HepG2 (cell line): ENCODE results near the gene ANTKMT. TPM values are rescaled to one million over a fixed set of nuclear protein-coding genes. Genes with fewer than 3 reads are reported as not detected.
A peak's percentile ranks its signal among the peaks of the same experiment; 100 is the strongest.

Experiments
- ATAC-seq: fragments of 200-7000 bp; cut with Tn5 transposase; 3 replicates; pipeline ENCODE4 v1.9.1; 2020; ENCODE audit warnings: mild to moderate bottlenecking, moderate library complexity
- BruUV-seq: library from RNA; stranded (reverse); fragments of 400-500 nt; replicated peaks from 2 replicates; lab custom pipeline; 2021; lab: Mats Ljungman, UMichigan
- CTCF ChIA-PET: fragments of 300-600 bp; formaldehyde crosslinking; extraction: SDS; loops from one replicate; lab custom pipeline; 2021; ENCODE audit warnings: low total read pairs, inconsistent platforms, low intra/inter-chr PET ratio; lab: Yijun Ruan, JAX
- POLR2A ChIA-PET: fragments of 350-600 bp; sonication (Branson Sonifier 250); formaldehyde crosslinking; loops from one replicate; lab custom pipeline; 2020; ENCODE audit warnings: antibody characterized with exemption, inconsistent platforms; lab: Yijun Ruan, JAX
- DNase-seq: peaks from one replicate; pipeline ENCODE4 v3.0.0-alpha.2; 2015; ENCODE audit warnings: low spot score
- FAIRE-seq: peaks from 3 replicates; lab custom pipeline; 2011; peaks lifted over from hg19 to GRCh38; lab: Jason Lieb, UNC
- H2AFZ ChIP-seq: one replicate; pipeline ENCODE4 v1.6.1; 2011; ENCODE audit warnings: low read length, inconsistent platforms
- H3K27ac ChIP-seq: fragments of 300-600 bp; 3 replicates; pipeline ENCODE4 v1.8.0; 2011; ENCODE audit warnings: mixed run types, mild to moderate bottlenecking, mixed read lengths, low read length, inconsistent platforms; ENCODE audit not compliant: insufficient read depth; ENCODE audit errors: extremely low read length
- H3K27me3 ChIP-seq, 2 experiments: fragments of 200-600 bp in 1 of 2; 2 replicates in 1 of 2; 3 replicates in 1 of 2; pipeline versions ENCODE4 v1.6.0 to v1.8.0; 2011; ENCODE audit warnings: low read length in 2 of 2, mild to moderate bottlenecking in 2 of 2, moderate library complexity in 2 of 2, inconsistent platforms in 1 of 2; ENCODE audit not compliant: insufficient read depth in 2 of 2, control insufficient read depth in 1 of 2
- H3K36me3 ChIP-seq, 2 experiments: fragments of 200-600 bp in 1 of 2; replicated peaks in 1 of 2; 2 replicates in 1 of 2; 3 replicates in 1 of 2; pipeline versions ENCODE4 v1.5.1 to v1.8.0; 2011; ENCODE audit warnings: low read length in 2 of 2, inconsistent platforms in 1 of 2; ENCODE audit not compliant: insufficient read depth in 2 of 2, control insufficient read depth in 1 of 2
- H3K4me1 ChIP-seq: 2 replicates; pipeline ENCODE4 v1.5.1; 2012; ENCODE audit warnings: low read length, inconsistent platforms; ENCODE audit not compliant: insufficient read depth
- H3K4me2 ChIP-seq: 2 replicates; pipeline ENCODE4 v1.6.0; 2011; ENCODE audit warnings: low read depth, low read length, inconsistent platforms
- H3K4me3 ChIP-seq, 3 experiments: fragments of 200-600 bp in 1 of 3; sonication (generic), shearing (Covaris generic) in 1 of 3; replicated peaks in 1 of 3; 2 replicates each; pipeline ENCODE4 v1.5.1; 2011 to 2016; ENCODE audit warnings: low read length in 3 of 3, inconsistent platforms in 2 of 3, low read depth in 2 of 3, mild to moderate bottlenecking in 2 of 3, control low read depth in 1 of 3, mixed read lengths in 1 of 3; ENCODE audit not compliant: insufficient read depth in 1 of 3
- H3K79me2 ChIP-seq: one replicate; pipeline ENCODE4 v1.6.1; 2011; ENCODE audit warnings: low read length, inconsistent platforms; ENCODE audit not compliant: insufficient read depth
- H3K9ac ChIP-seq: 2 replicates; pipeline ENCODE4 v1.6.0; 2011; ENCODE audit warnings: mild to moderate bottlenecking, low read depth, low read length, inconsistent platforms; ENCODE audit not compliant: insufficient read depth
- H3K9me3 ChIP-seq: 2 replicates; pipeline ENCODE4 v1.5.1; 2012; ENCODE audit warnings: mild to moderate bottlenecking, low read length
- H4K20me1 ChIP-seq: 2 replicates; pipeline ENCODE4 v1.6.0; 2011; ENCODE audit warnings: inconsistent platforms, mild to moderate bottlenecking, low read length, moderate library complexity; ENCODE audit not compliant: insufficient read depth
- BCL6 ChIP-seq: IDR thresholded peaks from 2 replicates; pipeline ENCODE4 v1.6.1; 2016; ENCODE audit warnings: missing genetic modification reagents, missing compliant biosample characterization
- DNMT1 ChIP-seq: sonication (generic); formaldehyde crosslinking; IDR thresholded peaks from 2 replicates; pipeline ENCODE4 v1.5.1; 2020; ENCODE audit warnings: mild to moderate bottlenecking, missing genetic modification reagents
- DRAP1 ChIP-seq: IDR thresholded peaks from 2 replicates; pipeline ENCODE4 v1.6.1; 2016; ENCODE audit warnings: missing genetic modification reagents, missing compliant biosample characterization
- HOXA3 ChIP-seq: sonication (generic); formaldehyde crosslinking; IDR thresholded peaks from 2 replicates; pipeline ENCODE4 v1.5.0; 2020; ENCODE audit warnings: missing genetic modification reagents
- PREB ChIP-seq: sonication (generic); formaldehyde crosslinking; IDR thresholded peaks from 2 replicates; pipeline ENCODE4 v1.4.0; 2020; ENCODE audit warnings: missing genetic modification reagents
- RFXAP ChIP-seq: sonication (generic); formaldehyde crosslinking; IDR thresholded peaks from 2 replicates; pipeline ENCODE4 v1.4.0; 2020; ENCODE audit warnings: missing genetic modification reagents, borderline replicate concordance
- SRSF1 ChIP-seq: fragments of 200-400 bp; formaldehyde crosslinking; optimal IDR thresholded peaks from 2 replicates; pipeline ENCODE3; 2017; ENCODE audit warnings: mild to moderate bottlenecking, low read depth, low read length, moderate library complexity
- TRIM22 ChIP-seq: fragments of 450-650 bp; IDR thresholded peaks from 2 replicates; pipeline ENCODE4 v1.6.1; 2017
- ZBTB33 ChIP-seq: sonication (generic); formaldehyde crosslinking; IDR thresholded peaks from 2 replicates; pipeline ENCODE4 v1.4.0; 2020; ENCODE audit warnings: missing genetic modification reagents
- ZBTB34 ChIP-seq: sonication (generic); formaldehyde crosslinking; IDR thresholded peaks from 2 replicates; pipeline ENCODE4 v1.8.0; 2022; ENCODE audit warnings: mild to moderate bottlenecking, missing genetic modification reagents
- ZNF251 ChIP-seq: sonication (generic); formaldehyde crosslinking; IDR thresholded peaks from 2 replicates; pipeline ENCODE4 v1.9.0; 2021; ENCODE audit warnings: mild to moderate bottlenecking, missing genetic modification reagents
- ZNF276 ChIP-seq: sonication (generic); formaldehyde crosslinking; IDR thresholded peaks from 2 replicates; pipeline ENCODE4 v1.4.0; 2020; ENCODE audit warnings: mild to moderate bottlenecking, low read depth, missing genetic modification reagents
- ZNF382 ChIP-seq: sonication (generic); formaldehyde crosslinking; IDR thresholded peaks from 2 replicates; pipeline ENCODE4 v1.5.0; 2020; ENCODE audit warnings: missing genetic modification reagents, mild to moderate bottlenecking, borderline replicate concordance
- ZNF572 ChIP-seq: sonication (generic); formaldehyde crosslinking; IDR thresholded peaks from 2 replicates; pipeline ENCODE4 v1.5.1; 2020; ENCODE audit warnings: mild to moderate bottlenecking, missing genetic modification reagents
- ZNF576 ChIP-seq: sonication (generic); formaldehyde crosslinking; IDR thresholded peaks from 2 replicates; pipeline ENCODE4 v1.4.0; 2020; ENCODE audit warnings: mild to moderate bottlenecking, missing genetic modification reagents
- WGBS: methylation state at CpG from one replicate; pipeline ENCODE4 v1.1.6; 2017; ENCODE audit warnings: low lambda C conversion rate; 5-methylcytosine and 5-hydroxymethylcytosine counted together
- in situ Hi-C: cut with HindIII; loops from 2 replicates; pipeline ENCODE4 v1.10.0; 2017; ENCODE audit warnings: low pct_unique_long_range_greater_than_20kb; ENCODE audit not compliant: extremely low pct_ligation_motif_present
- intact Hi-C: fragments of 100-400 bp; cut with micrococcal nuclease; formaldehyde crosslinking; loops from one replicate; pipeline ENCODE4 v1.10.0; 2022; ENCODE audit not compliant: unreplicated experiment
- polyA plus RNA-seq, 8 experiments: library from polyadenylated mRNA; depleted of rRNA in 3 of 8; stranded (reverse) in 7 of 8; unstranded in 1 of 8; fragments of >200 nt; fragmentation: Illumina TruSeq in 4 of 8; extraction: Trizol in 4 of 8; gene quantifications; 2 replicates each; pipeline versions ENCODE4 v1.2.1 to v1.2.3, GENCODE V29; 2011 to 2016; ENCODE audit warnings: low read depth in 4 of 8, missing spikeins in 1 of 8, mixed read lengths in 1 of 8; ENCODE audit not compliant: insufficient read depth in 1 of 8
- total RNA-seq, 5 experiments: library from RNA; depleted of rRNA; stranded (reverse); fragments of >200 nt; fragmentation: Illumina TruSeq; extraction: Trizol; gene quantifications; 2 replicates each; pipeline ENCODE4 v1.2.3, GENCODE V29; 2016; ENCODE audit warnings: low read depth in 1 of 5

ANTKMT gene
- total and polyA plus RNA-seq, 2 of the 13 experiments (the other 11 are each of a cell fraction or from before 2014, with no cell fraction given), result 7.5 to 47.8 TPM

- no peak overlapping the region for H3K4me2 ChIP-seq
- CTCF ChIA-PET, result no interaction called here
- TF ChIP-seq ZBTB34 (CRISPR knock-in tag) (no peak), RFXAP (CRISPR knock-in tag) (no peak), ZNF276 (no peak), ZNF382 (CRISPR knock-in tag) (no peak), HOXA3 (CRISPR knock-in tag) (no peak), DRAP1 (CRISPR knock-in tag) (no peak), TRIM22 (no peak), ZBTB33 (CRISPR knock-in tag) (no peak), BCL6 (CRISPR knock-in tag) (no peak), ZNF576 (no peak), ZNF251 (CRISPR knock-in tag) (no peak), ZNF572 (no peak), PREB (CRISPR knock-in tag) (no peak), SRSF1 (no peak), DNMT1 (CRISPR knock-in tag) (no peak)
Measured at GRCh38 chr16:741986-742629, 21.2 kb downstream of the ANTKMT start.

More at GRCh38 chr16:741986-742629, 21.2 kb downstream of the ANTKMT start:
- Histone ChIP-seq H3K4me1 (peaks cover 18% of the 10 kb centered on the region), H3K9me3 (no peaks in the 10 kb centered on the region), H3K4me3 (no peak overlapping the region), H3K9ac (no peak overlapping the region), H4K20me1 (no peaks in the 10 kb centered on the region), H3K36me3 (peaks cover 0 to 3% of the 10 kb centered on the region in 2 experiments; a peak in 1 of 5 replicates), H2AFZ (no peak overlapping the region), H3K79me2 (no peaks in the 10 kb centered on the region), H3K27ac (no peak overlapping the region), H3K27me3 (0 out of 5 replicates have a peak, but pooled peaks cover 0 to 5% of the 10 kb centered on the region in 2 experiments)
- TSS peak; percentile 67 for BruUV-seq
- no peak for ATAC-seq
- no peak for DNase-seq
- WGBS, result 75% methylated on average over 10 of the region's 15 CpGs
- POLR2A ChIA-PET, result interaction anchor here (3.3 kb wide), 1 partner anchor 22 kb away, joined by 22 read pairs; the partner anchor contains the start of gene ANTKMT
- no peak for FAIRE-seq
- intact Hi-C loops, result no loop called here
- in situ Hi-C loops, result loop anchor here (5.0 kb wide), 1 partner anchor 45 kb away; the partner anchor contains the start of genes CHTF18 and RPUSD1
